ENCODE measurements around the gene GPR37. TPM values are rescaled to one million over a fixed set of nuclear protein-coding genes. Genes with fewer than 3 reads are reported as not detected.

Gene GPR37
- polyA plus RNA-seq, 2 of the 4 experiments (the other 2 are of a cell fraction), result 0.35 to 0.61 TPM

DNA sequence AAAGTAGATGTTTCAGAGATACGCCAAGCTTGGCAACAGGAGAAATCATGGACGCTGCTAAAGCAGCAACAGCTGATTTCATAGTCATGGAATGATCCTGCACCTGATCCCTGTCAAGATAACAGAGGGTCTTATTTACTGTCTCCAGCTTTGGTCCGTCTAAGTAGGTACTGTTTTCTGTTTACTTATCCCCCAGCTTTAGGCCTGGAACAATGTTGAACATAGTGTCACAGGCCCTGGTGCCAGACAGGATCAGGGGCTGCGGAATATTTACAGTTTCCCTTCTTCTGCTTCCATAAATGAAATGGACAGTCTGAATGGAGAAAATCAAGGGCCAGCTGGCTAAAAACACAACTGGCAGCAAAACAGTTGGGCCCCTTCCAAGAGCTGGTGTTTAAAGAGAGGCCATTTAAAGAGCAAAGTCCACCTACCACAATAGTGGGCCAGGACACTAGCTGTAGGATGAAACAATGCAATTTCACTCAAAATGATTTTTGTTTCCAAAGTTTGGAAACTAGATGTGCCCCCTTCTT, 2.9 kb downstream of the GPR37 start:
- FAIRE-seq, result no peak
- POLR2A ChIA-PET, result no interaction called here
- peak overlapping the region; percentile 27; the same call in 2 of the 3 replicates for H3K4me2 ChIP-seq
- H3K4me1 ChIP-seq, result 0 out of 3 replicates have a peak, but pooled peaks cover 3% of the 10 kb centered on the region
- no peak overlapping the region for H3K4me3 ChIP-seq
- ATAC-seq, result no peak
- no peaks in the 10 kb centered on the region for H3K9me3 ChIP-seq
- H3K27ac ChIP-seq, result no peak overlapping the region
- TF ChIP-seq HOXB13 (CRISPR knock-in tag; IDR thresholded peaks at IDR 0.05; ENCODE audit: low read depth) (no peak), TP53 (CRISPR knock-in tag; IDR thresholded peaks at IDR 0.05) (no peak)
- TF ChIP-seq, protein P1, sequence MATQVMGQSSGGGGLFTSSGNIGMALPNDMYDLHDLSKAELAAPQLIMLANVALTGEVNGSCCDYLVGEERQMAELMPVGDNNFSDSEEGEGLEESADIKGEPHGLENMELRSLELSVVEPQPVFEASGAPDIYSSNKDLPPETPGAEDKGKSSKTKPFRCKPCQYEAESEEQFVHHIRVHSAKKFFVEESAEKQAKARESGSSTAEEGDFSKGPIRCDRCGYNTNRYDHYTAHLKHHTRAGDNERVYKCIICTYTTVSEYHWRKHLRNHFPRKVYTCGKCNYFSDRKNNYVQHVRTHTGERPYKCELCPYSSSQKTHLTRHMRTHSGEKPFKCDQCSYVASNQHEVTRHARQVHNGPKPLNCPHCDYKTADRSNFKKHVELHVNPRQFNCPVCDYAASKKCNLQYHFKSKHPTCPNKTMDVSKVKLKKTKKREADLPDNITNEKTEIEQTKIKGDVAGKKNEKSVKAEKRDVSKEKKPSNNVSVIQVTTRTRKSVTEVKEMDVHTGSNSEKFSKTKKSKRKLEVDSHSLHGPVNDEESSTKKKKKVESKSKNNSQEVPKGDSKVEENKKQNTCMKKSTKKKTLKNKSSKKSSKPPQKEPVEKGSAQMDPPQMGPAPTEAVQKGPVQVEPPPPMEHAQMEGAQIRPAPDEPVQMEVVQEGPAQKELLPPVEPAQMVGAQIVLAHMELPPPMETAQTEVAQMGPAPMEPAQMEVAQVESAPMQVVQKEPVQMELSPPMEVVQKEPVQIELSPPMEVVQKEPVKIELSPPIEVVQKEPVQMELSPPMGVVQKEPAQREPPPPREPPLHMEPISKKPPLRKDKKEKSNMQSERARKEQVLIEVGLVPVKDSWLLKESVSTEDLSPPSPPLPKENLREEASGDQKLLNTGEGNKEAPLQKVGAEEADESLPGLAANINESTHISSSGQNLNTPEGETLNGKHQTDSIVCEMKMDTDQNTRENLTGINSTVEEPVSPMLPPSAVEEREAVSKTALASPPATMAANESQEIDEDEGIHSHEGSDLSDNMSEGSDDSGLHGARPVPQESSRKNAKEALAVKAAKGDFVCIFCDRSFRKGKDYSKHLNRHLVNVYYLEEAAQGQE (IDR thresholded peaks at IDR 0.05), result no peak
- WGBS (ENCODE audit: missing lambda C conversion rate), result 66% methylated on average over 4 of the region's 4 CpGs
- no peak for DNase-seq (ENCODE audit: low read depth in 1 of 2, low spot score in 1 of 2)
- CTCF ChIA-PET, result interaction anchor here (0.7 kb wide), 1 partner anchor 608 kb away, joined by 3 read pairs; no protein-coding TSS in a partner anchor

DNA sequence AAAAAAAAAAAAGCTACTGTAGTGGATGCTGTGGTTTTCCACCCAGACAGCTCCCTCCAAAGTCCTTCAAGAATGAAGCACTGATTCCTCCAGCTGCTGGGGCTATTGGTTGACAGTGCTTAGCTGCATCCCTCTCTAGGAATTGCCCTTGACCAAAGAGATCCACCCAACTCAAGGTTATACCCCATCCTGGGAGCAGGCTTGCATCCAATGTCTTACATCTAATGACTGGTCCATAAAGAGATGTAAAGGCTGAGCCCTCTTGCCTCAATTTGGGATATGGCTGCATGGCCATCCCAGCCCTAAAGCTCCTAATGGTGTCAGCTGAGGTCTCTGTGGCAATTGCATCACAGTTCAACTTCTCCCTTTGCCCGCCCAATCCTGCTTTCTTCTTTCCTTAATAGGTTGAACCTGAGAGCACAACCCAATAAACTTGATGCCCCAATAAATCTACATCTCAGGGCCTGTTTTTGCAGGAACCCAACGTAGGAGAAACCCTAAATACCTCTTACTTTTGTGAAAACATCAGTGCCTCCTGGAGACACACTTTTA, 4.4 kb downstream of the GPR37 start:
- WGBS (ENCODE audit: missing lambda C conversion rate), result 45% methylated on average over 2 of the region's 2 CpGs
- Histone ChIP-seq H3K4me1 (0 out of 3 replicates have a peak, but pooled peaks cover 3% of the 10 kb centered on the region), H3K4me3 (no peak overlapping the region), H3K27ac (no peak overlapping the region), H3K9me3 (no peaks in the 10 kb centered on the region), H3K4me2 (no peak overlapping the region)
- FAIRE-seq (no peak), ATAC-seq (no peak), DNase-seq (ENCODE audit: low read depth in 1 of 2, low spot score in 1 of 2) (no peak)
- ChIA-PET POLR2A (no interaction called here), CTCF (no interaction called here)
- no peak for TF ChIP-seq EHF (CRISPR knock-in tag; IDR thresholded peaks at IDR 0.05)
- TF ChIP-seq, protein P2, sequence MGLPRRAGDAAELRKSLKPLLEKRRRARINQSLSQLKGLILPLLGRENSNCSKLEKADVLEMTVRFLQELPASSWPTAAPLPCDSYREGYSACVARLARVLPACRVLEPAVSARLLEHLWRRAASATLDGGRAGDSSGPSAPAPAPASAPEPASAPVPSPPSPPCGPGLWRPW (IDR thresholded peaks at IDR 0.05), result no peak

DNA sequence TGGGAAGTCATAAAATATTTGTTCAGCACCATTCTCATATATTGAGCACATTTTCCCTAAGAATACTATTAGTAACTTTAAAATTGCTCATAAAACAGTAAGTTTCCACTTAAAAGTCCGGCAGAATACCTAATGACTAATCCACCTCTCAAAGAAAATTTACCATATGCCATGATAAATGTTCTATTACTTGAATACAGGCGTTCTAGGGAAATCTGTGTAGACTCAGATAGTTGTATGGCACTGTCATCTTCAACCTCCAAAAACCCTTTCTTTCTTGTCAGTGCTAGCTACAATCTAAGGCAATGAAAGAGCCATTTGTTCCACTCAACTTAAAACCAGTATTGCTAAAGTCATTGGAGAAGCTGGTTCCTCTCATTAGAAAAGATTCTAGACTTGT, 7.3 kb downstream of the GPR37 start:
- CTCF ChIA-PET, result interaction anchor here (0.9 to 1.9 kb wide), 3 partner anchors 7 to 27 kb away, joined by 4 to 6 read pairs (median 4); partner anchors contain the start of gene GPR37
- Histone ChIP-seq H3K4me3 (no peak overlapping the region), H3K27ac (no peak overlapping the region), H3K4me2 (no peak overlapping the region), H3K4me1 (no peaks in the 10 kb centered on the region), H3K9me3 (no peaks in the 10 kb centered on the region)
- DNase-seq (ENCODE audit: low read depth in 1 of 2, low spot score in 1 of 2) (no peak), ATAC-seq (no peak), FAIRE-seq (no peak)
- POLR2A ChIA-PET, result no interaction called here
- 37% methylated on average over 2 of the region's 2 CpGs for WGBS (ENCODE audit: missing lambda C conversion rate)
- TF ChIP-seq, protein P2 (IDR thresholded peaks at IDR 0.05), result no peak
- TF ChIP-seq RARB (CRISPR knock-in tag; IDR thresholded peaks at IDR 0.05) (no peak), ESRRA (IDR thresholded peaks at IDR 0.05; ENCODE audit: borderline replicate concordance, low read length) (no peak), FOSL2 (IDR thresholded peaks at IDR 0.05) (no peak), FOSL2 (CRISPR knock-in tag; IDR thresholded peaks at IDR 0.05) (no peak), JUN (IDR thresholded peaks at IDR 0.05) (no peak), MAFK (IDR thresholded peaks at IDR 0.05; ENCODE audit: partially characterized antibody) (no peak), GATA3 (IDR thresholded peaks at IDR 0.05; ENCODE audit: borderline replicate concordance) (no peak), TFCP2L1 (CRISPR knock-in tag; IDR thresholded peaks at IDR 0.05) (no peak), CBX8 (IDR thresholded peaks at IDR 0.05) (no peak), RAD21 (conservative IDR thresholded peaks at IDR 0.05 in 1 of 2, IDR thresholded peaks at IDR 0.05 in 1 of 2) (no peak), SMC3 (IDR thresholded peaks at IDR 0.05) (no peak), BCL3 (IDR thresholded peaks at IDR 0.05) (no peak), KDM5A (IDR thresholded peaks at IDR 0.05) (no peak), EHMT2 (IDR thresholded peaks at IDR 0.05; ENCODE audit: low read depth) (no peak), ZC3H11A (IDR thresholded peaks at IDR 0.05) (no peak), FOXS1 (CRISPR knock-in tag; IDR thresholded peaks at IDR 0.05) (no peak)
- TF ChIP-seq, protein P3, sequence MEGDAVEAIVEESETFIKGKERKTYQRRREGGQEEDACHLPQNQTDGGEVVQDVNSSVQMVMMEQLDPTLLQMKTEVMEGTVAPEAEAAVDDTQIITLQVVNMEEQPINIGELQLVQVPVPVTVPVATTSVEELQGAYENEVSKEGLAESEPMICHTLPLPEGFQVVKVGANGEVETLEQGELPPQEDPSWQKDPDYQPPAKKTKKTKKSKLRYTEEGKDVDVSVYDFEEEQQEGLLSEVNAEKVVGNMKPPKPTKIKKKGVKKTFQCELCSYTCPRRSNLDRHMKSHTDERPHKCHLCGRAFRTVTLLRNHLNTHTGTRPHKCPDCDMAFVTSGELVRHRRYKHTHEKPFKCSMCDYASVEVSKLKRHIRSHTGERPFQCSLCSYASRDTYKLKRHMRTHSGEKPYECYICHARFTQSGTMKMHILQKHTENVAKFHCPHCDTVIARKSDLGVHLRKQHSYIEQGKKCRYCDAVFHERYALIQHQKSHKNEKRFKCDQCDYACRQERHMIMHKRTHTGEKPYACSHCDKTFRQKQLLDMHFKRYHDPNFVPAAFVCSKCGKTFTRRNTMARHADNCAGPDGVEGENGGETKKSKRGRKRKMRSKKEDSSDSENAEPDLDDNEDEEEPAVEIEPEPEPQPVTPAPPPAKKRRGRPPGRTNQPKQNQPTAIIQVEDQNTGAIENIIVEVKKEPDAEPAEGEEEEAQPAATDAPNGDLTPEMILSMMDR (IDR thresholded peaks at IDR 0.05), result no peak
- TF ChIP-seq, protein P4, sequence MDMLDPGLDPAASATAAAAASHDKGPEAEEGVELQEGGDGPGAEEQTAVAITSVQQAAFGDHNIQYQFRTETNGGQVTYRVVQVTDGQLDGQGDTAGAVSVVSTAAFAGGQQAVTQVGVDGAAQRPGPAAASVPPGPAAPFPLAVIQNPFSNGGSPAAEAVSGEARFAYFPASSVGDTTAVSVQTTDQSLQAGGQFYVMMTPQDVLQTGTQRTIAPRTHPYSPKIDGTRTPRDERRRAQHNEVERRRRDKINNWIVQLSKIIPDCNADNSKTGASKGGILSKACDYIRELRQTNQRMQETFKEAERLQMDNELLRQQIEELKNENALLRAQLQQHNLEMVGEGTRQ (IDR thresholded peaks at IDR 0.05), result no peak
